H1 (cell line): ENCODE data around the gene ONECUT3. TPM values are rescaled to one million over a fixed set of nuclear protein-coding genes. Genes with fewer than 3 reads are reported as not detected.

Source experiments
- CTCF ChIA-PET: fragments of 300-600 bp; sonication (Branson Sonifier 250); formaldehyde crosslinking; loops from one replicate; lab custom pipeline; 2021; ENCODE audit not compliant: partially characterized antibody; lab: Charles Lee
- POLR2A ChIA-PET: fragments of 300-600 bp; sonication (Branson Sonifier 250); formaldehyde crosslinking; loops from one replicate; lab custom pipeline; 2021; ENCODE audit warnings: inconsistent platforms; ENCODE audit not compliant: partially characterized antibody; lab: Charles Lee
- DNase-seq, 2 experiments: peaks; one replicate each; pipeline versions ENCODE4 v3.0.0 to v3.0.0-alpha.2; 2010 to 2022; ENCODE audit warnings: low spot score in 2 of 2, low read depth in 1 of 2, mixed read lengths in 1 of 2
- FAIRE-seq: peaks from 2 replicates; lab custom pipeline; 2011; peaks lifted over from hg19 to GRCh38; lab: Jason Lieb, UNC
- H2AFZ ChIP-seq: 2 replicates; pipeline ENCODE4 v1.8.1; 2012; ENCODE audit warnings: low read length, inconsistent platforms
- H2AK5ac ChIP-seq: 2 replicates; pipeline ENCODE4 v1.6.1; 2013; ENCODE audit warnings: low read depth, low read length
- H2BK120ac ChIP-seq: replicated peaks from 2 replicates; pipeline ENCODE3; 2013; ENCODE audit warnings: low read depth, low read length, inconsistent platforms
- H2BK12ac ChIP-seq: 2 replicates; pipeline ENCODE4 v1.6.1; 2013; ENCODE audit warnings: low read depth, low read length
- H2BK15ac ChIP-seq: 2 replicates; pipeline ENCODE4 v1.6.1; 2013; ENCODE audit warnings: low read length
- H2BK20ac ChIP-seq: 2 replicates; pipeline ENCODE4 v1.6.1; 2013; ENCODE audit warnings: low read length
- H2BK5ac ChIP-seq: 2 replicates; pipeline ENCODE4 v1.6.1; 2013; ENCODE audit warnings: low read depth, low read length
- H3K14ac ChIP-seq: 2 replicates; pipeline ENCODE4 v1.6.1; 2013; ENCODE audit warnings: inconsistent platforms; ENCODE audit not compliant: insufficient read length
- H3K18ac ChIP-seq: 2 replicates; pipeline ENCODE4 v1.6.1; 2013; ENCODE audit warnings: low read length; ENCODE audit errors: extremely low read depth
- H3K23ac ChIP-seq: 2 replicates; pipeline ENCODE4 v1.6.1; 2013; ENCODE audit warnings: inconsistent platforms; ENCODE audit not compliant: insufficient read length
- H3K23me2 ChIP-seq: 2 replicates; pipeline ENCODE4 v1.6.1; 2013; ENCODE audit warnings: low read depth, low read length
- H3K27ac ChIP-seq: 2 replicates; pipeline ENCODE4 v1.6.1; 2011; ENCODE audit warnings: low read depth, low read length, inconsistent platforms
- H3K27me3 ChIP-seq, 4 experiments: replicated peaks in 1 of 4; 1 replicate in 1 of 4; 2 replicates in 3 of 4; pipeline versions ENCODE4 v1.6.1 to v1.8.1; 2011 to 2013; ENCODE audit warnings: low read length in 3 of 4, mild to moderate bottlenecking in 3 of 4, inconsistent platforms in 2 of 4, mixed read lengths in 2 of 4, moderate library complexity in 1 of 4; ENCODE audit not compliant: control insufficient read depth in 3 of 4, insufficient read depth in 3 of 4; ENCODE audit errors: extremely low read depth in 1 of 4
- H3K36me3 ChIP-seq, 4 experiments: 2 replicates each; pipeline versions ENCODE4 v1.6.1 to v1.8.1; 2011 to 2013; ENCODE audit warnings: mild to moderate bottlenecking in 4 of 4, low read length in 3 of 4, moderate library complexity in 2 of 4, control low read depth in 1 of 4, inconsistent platforms in 1 of 4; ENCODE audit not compliant: insufficient read depth in 4 of 4, control insufficient read depth in 2 of 4
- H3K4ac ChIP-seq: replicated peaks from 2 replicates; pipeline ENCODE3; 2013; ENCODE audit warnings: low read length, low read depth, mixed read lengths, inconsistent platforms; ENCODE audit not compliant: insufficient read length
- H3K4me1 ChIP-seq, 4 experiments: replicated peaks in 1 of 4; 1 replicate in 1 of 4; 2 replicates in 3 of 4; pipeline versions ENCODE4 v1.6.1 to v1.8.1; 2011 to 2013; ENCODE audit warnings: low read length in 3 of 4, inconsistent platforms in 2 of 4, mixed read lengths in 1 of 4; ENCODE audit not compliant: insufficient read depth in 4 of 4, control insufficient read depth in 3 of 4
- H3K4me2 ChIP-seq, 2 experiments: 2 replicates each; pipeline versions ENCODE4 v1.6.1 to v1.8.1; 2011 to 2013; ENCODE audit warnings: low read depth in 2 of 2, low read length in 2 of 2, control low read depth in 1 of 2, inconsistent platforms in 1 of 2, mild to moderate bottlenecking in 1 of 2; ENCODE audit not compliant: insufficient read depth in 1 of 2
- H3K4me3 ChIP-seq, 4 experiments: fragments of 200-600, 300-600 bp in 1 of 4; sonication (generic), shearing (Covaris generic), sonication (Bioruptor Twin) in 1 of 4; 2 replicates each; pipeline versions ENCODE4 v1.5.1 to v1.8.1; 2011 to 2016; ENCODE audit warnings: low read length in 4 of 4, low read depth in 3 of 4, control low read depth in 2 of 4, inconsistent platforms in 2 of 4, mild to moderate bottlenecking in 2 of 4, mixed read lengths in 1 of 4, moderate library complexity in 1 of 4; ENCODE audit not compliant: insufficient read depth in 2 of 4; ENCODE audit errors: extremely low read depth in 1 of 4
- H3K56ac ChIP-seq: replicated peaks from 2 replicates; pipeline ENCODE3; 2013; ENCODE audit warnings: low read depth, mild to moderate bottlenecking, mixed read lengths, low read length, inconsistent platforms; ENCODE audit not compliant: insufficient read length
- H3K79me1 ChIP-seq: 2 replicates; pipeline ENCODE4 v1.6.1; 2013; ENCODE audit warnings: low read depth, low read length, control low read depth
- H3K79me2 ChIP-seq, 2 experiments: 2 replicates each; pipeline versions ENCODE4 v1.6.1 to v1.8.1; 2012 to 2013; ENCODE audit warnings: low read length in 2 of 2, mild to moderate bottlenecking in 2 of 2, inconsistent platforms in 1 of 2; ENCODE audit not compliant: insufficient read depth in 2 of 2, control insufficient read depth in 1 of 2
- H3K9ac ChIP-seq, 4 experiments: replicated peaks in 1 of 4; 1 replicate in 1 of 4; 2 replicates in 3 of 4; pipeline versions ENCODE4 v1.6.1 to v1.8.1; 2011 to 2013; ENCODE audit warnings: low read depth in 3 of 4, low read length in 3 of 4, control low read depth in 2 of 4, mild to moderate bottlenecking in 2 of 4, moderate library complexity in 2 of 4, inconsistent platforms in 1 of 4; ENCODE audit errors: extremely low read depth in 1 of 4
- H3K9me3 ChIP-seq, 2 experiments: 2 replicates each; pipeline versions ENCODE4 v1.6.1 to v1.8.1; 2012 to 2013; ENCODE audit warnings: mild to moderate bottlenecking in 2 of 2, moderate library complexity in 2 of 2, control low read depth in 1 of 2, inconsistent platforms in 1 of 2, low read depth in 1 of 2, low read length in 1 of 2, mixed read lengths in 1 of 2; ENCODE audit not compliant: insufficient read depth in 2 of 2
- H4K20me1 ChIP-seq, 2 experiments: replicated peaks in 1 of 2; 2 replicates each; pipeline versions ENCODE3 to v1.8.1; 2011 to 2013; ENCODE audit warnings: inconsistent platforms in 2 of 2, low read length in 2 of 2, mild to moderate bottlenecking in 1 of 2; ENCODE audit not compliant: insufficient read depth in 2 of 2, control insufficient read depth in 1 of 2
- H4K5ac ChIP-seq: 2 replicates; pipeline ENCODE4 v1.6.1; 2013; ENCODE audit warnings: low read length, low read depth, mixed read lengths, inconsistent platforms; ENCODE audit not compliant: insufficient read length
- H4K8ac ChIP-seq: 2 replicates; pipeline ENCODE4 v1.8.0; 2013; ENCODE audit warnings: mild to moderate bottlenecking, moderate library complexity, low read length, inconsistent platforms; ENCODE audit not compliant: insufficient read depth; ENCODE audit errors: extremely low read depth
- H4K91ac ChIP-seq: replicated peaks from 2 replicates; pipeline ENCODE3; 2013; ENCODE audit warnings: low read length, mixed read lengths, inconsistent platforms; ENCODE audit not compliant: insufficient read length
- ATF3 ChIP-seq: IDR thresholded peaks from 2 replicates; pipeline ENCODE4 v1.6.1; 2011; ENCODE audit warnings: low read depth, mild to moderate bottlenecking, low read length; ENCODE audit not compliant: insufficient read depth
- CREB1 ChIP-seq: IDR thresholded peaks from 2 replicates; pipeline ENCODE4 v1.6.1; 2012; ENCODE audit warnings: inconsistent platforms
- CTBP2 ChIP-seq: IDR thresholded peaks from 2 replicates; pipeline ENCODE4 v1.7.0; 2011; ENCODE audit warnings: borderline replicate concordance, mild to moderate bottlenecking, moderate library complexity, mixed read lengths, low read length; ENCODE audit not compliant: insufficient read depth, insufficient read length
- RNF2 ChIP-seq: fragments of 200-900, 300-1000 bp; sonication (generic); IDR thresholded peaks from 2 replicates; pipeline ENCODE4 v1.7.1; 2016; ENCODE audit warnings: borderline replicate concordance, low read depth, mild to moderate bottlenecking, antibody characterized with exemption, low read length; ENCODE audit not compliant: poor library complexity, severe bottlenecking; ENCODE audit errors: missing control alignments
- RXRA ChIP-seq: IDR thresholded peaks from 2 replicates; pipeline ENCODE4 v1.6.1; 2011; ENCODE audit warnings: low read depth, mild to moderate bottlenecking, low read length, moderate library complexity; ENCODE audit not compliant: insufficient read depth
- SAP30 ChIP-seq: fragments of 300-600 bp; sonication (generic); IDR thresholded peaks from 2 replicates; pipeline ENCODE4 v1.7.1; 2012; ENCODE audit warnings: low read length, moderate library complexity, mild to moderate bottlenecking, inconsistent platforms; ENCODE audit not compliant: insufficient read depth, insufficient replicate concordance
- YY1 ChIP-seq: IDR thresholded peaks from 2 replicates; pipeline ENCODE4 v1.6.1; 2011; ENCODE audit warnings: low read depth, mild to moderate bottlenecking, low read length
- WGBS, 2 experiments: shearing (Covaris generic) in 1 of 2; methylation state at CpG; one replicate each; pipeline versions ENCODE4 v1.1.6 to v1.1.7; 2013 to 2015; ENCODE audit warnings: low lambda C conversion rate in 2 of 2, mixed read lengths in 2 of 2, inconsistent platforms in 1 of 2, low coverage in 1 of 2, missing lambda C conversion rate in 1 of 2; ENCODE audit not compliant: insufficient replicate concordance in 2 of 2, insufficient coverage in 1 of 2, insufficient read length in 1 of 2; ENCODE audit errors: extremely low coverage in 1 of 2, missing lambda C conversion rate in 1 of 2; 5-methylcytosine and 5-hydroxymethylcytosine counted together
- polyA plus RNA-seq, 7 experiments: library from polyadenylated mRNA; depleted of rRNA in 3 of 7; stranded (reverse) in 5 of 7; unstranded in 2 of 7; fragments of >200 nt in 5 of 7; fragments of 200-250 nt in 2 of 7; gene quantifications; 1 replicate in 5 of 7; 2 replicates in 1 of 7; 4 replicates in 1 of 7; pipeline versions ENCODE4 v1.2.1 to v1.2.3, GENCODE V29; 2011 to 2013; ENCODE audit warnings: missing spikeins in 2 of 7, mixed read lengths in 2 of 7
- total RNA-seq: library from RNA; stranded (reverse); fragmentation: NEBNext Ultra II Directional; extraction: Animal tissue kit (Norgen Biotek cat#: 25700); gene quantifications from 2 replicates; pipeline ENCODE4 v1.2.1, GENCODE V29; 2021
- TF ChIP-seq, protein P1 (sequence below), 3 experiments: IDR thresholded peaks; 1 replicate in 2 of 3; 2 replicates in 1 of 3; pipeline versions ENCODE4 v1.5.1 to v1.6.1; 2011; ENCODE audit warnings: low read length in 3 of 3, mild to moderate bottlenecking in 3 of 3, inconsistent platforms in 2 of 3, low read depth in 1 of 3, moderate library complexity in 1 of 3; ENCODE audit not compliant: insufficient read depth in 1 of 3; ENCODE audit errors: control extremely low read depth in 1 of 3

Gene ONECUT3
- total and polyA plus RNA-seq, 2 of the 8 experiments (the other 6 are each of a cell fraction or from before 2014, with no cell fraction given), result not detected

GRCh38 chr19:1754018-1754635 is 821 bp downstream of the ONECUT3 start:
- no peak overlapping the region for H3K4me3 ChIP-seq
- H4K91ac ChIP-seq, result no peak overlapping the region
- peak overlapping the region; percentile 51; the same call in 1 of the 2 replicates for H2BK12ac ChIP-seq
- no peak overlapping the region for H3K9ac ChIP-seq
- 4% methylated on average over 37 of the region's 105 CpGs; no CpG with 5 or more reads in 1 of the 2 experiments for WGBS, 2 experiments
- peaks cover 0 to 40% (median 14%) of the 10 kb centered on the region in 4 experiments; a peak in 6 of 7 replicates for H3K4me1 ChIP-seq
- no peak overlapping the region for H3K14ac ChIP-seq
- peaks cover 0 to 27% (median 0%) of the 10 kb centered on the region in 4 experiments; a peak in 1 of 8 replicates for H3K36me3 ChIP-seq
- no peak overlapping the region for H2AK5ac ChIP-seq
- no peak overlapping the region for H2AFZ ChIP-seq
- no peaks in the 10 kb centered on the region for H3K79me1 ChIP-seq
- no peak overlapping the region for H2BK120ac ChIP-seq
- H3K79me2 ChIP-seq, result no peaks in the 10 kb centered on the region
- no peak overlapping the region for H3K56ac ChIP-seq
- H3K18ac ChIP-seq, result no peak overlapping the region
- CTCF ChIA-PET, result interaction anchor here (1.2 to 2.0 kb wide), 3 partner anchors 11 to 19 kb away, joined by 3 to 11 read pairs (median 7); no protein-coding TSS in a partner anchor
- H3K27me3 ChIP-seq, result peaks cover 98 to 100% (median 99%) of the 10 kb centered on the region in 4 experiments
- H4K20me1 ChIP-seq, result peaks cover 14 to 27% of the 10 kb centered on the region in 2 experiments
- no peak overlapping the region for H2BK20ac ChIP-seq
- no peak overlapping the region for H4K8ac ChIP-seq
- no peak overlapping the region for H2BK5ac ChIP-seq
- no peak for FAIRE-seq
- H3K9me3 ChIP-seq, result no peaks in the 10 kb centered on the region; a peak in 1 of 4 replicates
- no peak overlapping the region for H3K23ac ChIP-seq
- H3K4me2 ChIP-seq, result peak overlapping the region; percentile 55 to 63; a peak in 2 of 4 replicates
- DNase-seq, result no peak
- no peak overlapping the region for H3K27ac ChIP-seq
- H4K5ac ChIP-seq, result no peak overlapping the region
- no peaks in the 10 kb centered on the region; the same call in 1 of the 2 replicates for H3K23me2 ChIP-seq
- H2BK15ac ChIP-seq, result no peak overlapping the region
- no peak overlapping the region for H3K4ac ChIP-seq
- POLR2A ChIA-PET, result interaction anchor here (1.2 to 4.7 kb wide), 2 partner anchors 8 to 84 kb away, joined by 5 to 19 read pairs; no protein-coding TSS in a partner anchor
- TF ChIP-seq SAP30 (no peak), RNF2 (no peak), CREB1 (no peak), YY1 (no peak), RXRA (no peak), CTBP2 (no peak), ATF3 (no peak)
- TF ChIP-seq, protein P1, sequence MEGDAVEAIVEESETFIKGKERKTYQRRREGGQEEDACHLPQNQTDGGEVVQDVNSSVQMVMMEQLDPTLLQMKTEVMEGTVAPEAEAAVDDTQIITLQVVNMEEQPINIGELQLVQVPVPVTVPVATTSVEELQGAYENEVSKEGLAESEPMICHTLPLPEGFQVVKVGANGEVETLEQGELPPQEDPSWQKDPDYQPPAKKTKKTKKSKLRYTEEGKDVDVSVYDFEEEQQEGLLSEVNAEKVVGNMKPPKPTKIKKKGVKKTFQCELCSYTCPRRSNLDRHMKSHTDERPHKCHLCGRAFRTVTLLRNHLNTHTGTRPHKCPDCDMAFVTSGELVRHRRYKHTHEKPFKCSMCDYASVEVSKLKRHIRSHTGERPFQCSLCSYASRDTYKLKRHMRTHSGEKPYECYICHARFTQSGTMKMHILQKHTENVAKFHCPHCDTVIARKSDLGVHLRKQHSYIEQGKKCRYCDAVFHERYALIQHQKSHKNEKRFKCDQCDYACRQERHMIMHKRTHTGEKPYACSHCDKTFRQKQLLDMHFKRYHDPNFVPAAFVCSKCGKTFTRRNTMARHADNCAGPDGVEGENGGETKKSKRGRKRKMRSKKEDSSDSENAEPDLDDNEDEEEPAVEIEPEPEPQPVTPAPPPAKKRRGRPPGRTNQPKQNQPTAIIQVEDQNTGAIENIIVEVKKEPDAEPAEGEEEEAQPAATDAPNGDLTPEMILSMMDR (IDR thresholded peaks at IDR 0.05; ENCODE audit: control extremely low read depth in 1 of 3, insufficient read depth in 1 of 3, low read depth in 1 of 3, low read length in 3 of 3), result no peak
